HPDE6-E6E7 (cell line): ENCODE measurements around the gene LFNG.
"Not testable (repeated sequence)": the region's sequence is repeated elsewhere in the genome, so short reads cannot be mapped to it uniquely, and the experiment has no call there.

Source experiments
- DNase-seq: peaks from one replicate; pipeline ENCODE4 v3.0.0; 2011; ENCODE audit warnings: missing footprints; ENCODE audit errors: extremely low spot score

The LFNG gene

DNA sequence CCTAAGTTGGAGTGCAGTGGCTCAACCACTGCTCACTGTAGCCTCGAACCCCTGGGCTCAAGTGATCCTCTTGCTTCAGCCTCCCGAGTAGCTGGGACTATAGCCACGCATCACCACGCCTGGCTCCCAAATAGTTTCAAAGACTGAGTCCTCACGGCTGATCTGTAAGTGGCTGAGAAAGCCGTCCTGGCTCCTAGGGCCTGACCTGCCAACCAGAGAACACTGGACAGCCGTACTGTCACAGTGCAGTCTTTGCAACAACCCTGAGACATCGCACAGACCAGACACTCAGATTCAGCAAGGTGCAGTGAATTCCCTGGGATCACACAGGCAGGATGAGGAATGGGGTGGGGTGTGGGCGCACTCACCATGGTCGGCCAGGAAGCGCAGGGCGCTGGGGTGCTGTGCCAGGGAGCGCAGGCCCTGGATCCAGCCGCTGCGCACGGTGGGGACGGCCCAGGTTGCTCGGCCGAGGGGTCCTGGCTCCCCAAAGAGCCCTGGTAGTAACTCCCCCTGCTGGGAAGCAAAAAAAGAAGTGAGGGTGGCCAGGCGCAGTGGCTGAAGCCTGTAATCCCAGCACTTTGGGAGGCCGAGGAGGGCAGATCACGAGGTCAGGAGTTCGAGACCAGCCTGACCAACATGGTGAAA is 25.1 kb downstream of the LFNG start:
- DNase-seq = no peak

DNA sequence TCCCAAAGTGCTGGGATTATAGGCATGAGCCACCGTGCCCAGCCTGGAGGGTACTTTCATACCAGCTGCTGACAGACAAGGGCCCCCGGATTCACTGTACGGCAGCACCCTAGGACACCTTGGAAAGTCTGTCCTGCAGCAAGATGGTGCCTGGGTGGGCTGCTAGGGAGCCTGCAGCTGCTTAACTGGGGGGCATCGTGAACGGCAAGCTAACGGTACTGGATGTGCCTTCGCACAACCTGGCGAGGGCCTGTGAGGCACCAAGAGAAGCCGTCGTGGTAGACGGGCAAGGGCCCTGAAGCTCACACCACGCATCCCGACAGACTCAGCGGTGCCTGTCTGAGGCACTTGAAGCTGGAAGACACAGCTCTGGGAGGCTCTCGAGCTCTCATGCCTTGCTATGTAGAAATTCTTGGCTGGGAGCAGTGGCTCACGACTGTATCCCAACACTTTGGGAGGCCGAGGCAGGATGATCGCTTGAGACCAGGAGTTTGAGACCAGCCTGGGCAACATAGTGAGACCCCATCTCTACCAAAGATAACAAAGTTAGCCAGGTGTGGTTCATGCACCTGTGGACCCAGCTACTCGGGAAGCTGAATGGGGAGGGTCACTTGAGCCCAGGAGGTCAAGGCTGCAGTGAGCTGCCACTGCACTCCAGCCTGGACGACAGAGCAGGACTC is 26.3 kb downstream of the LFNG start:
- no peak for DNase-seq

DNA sequence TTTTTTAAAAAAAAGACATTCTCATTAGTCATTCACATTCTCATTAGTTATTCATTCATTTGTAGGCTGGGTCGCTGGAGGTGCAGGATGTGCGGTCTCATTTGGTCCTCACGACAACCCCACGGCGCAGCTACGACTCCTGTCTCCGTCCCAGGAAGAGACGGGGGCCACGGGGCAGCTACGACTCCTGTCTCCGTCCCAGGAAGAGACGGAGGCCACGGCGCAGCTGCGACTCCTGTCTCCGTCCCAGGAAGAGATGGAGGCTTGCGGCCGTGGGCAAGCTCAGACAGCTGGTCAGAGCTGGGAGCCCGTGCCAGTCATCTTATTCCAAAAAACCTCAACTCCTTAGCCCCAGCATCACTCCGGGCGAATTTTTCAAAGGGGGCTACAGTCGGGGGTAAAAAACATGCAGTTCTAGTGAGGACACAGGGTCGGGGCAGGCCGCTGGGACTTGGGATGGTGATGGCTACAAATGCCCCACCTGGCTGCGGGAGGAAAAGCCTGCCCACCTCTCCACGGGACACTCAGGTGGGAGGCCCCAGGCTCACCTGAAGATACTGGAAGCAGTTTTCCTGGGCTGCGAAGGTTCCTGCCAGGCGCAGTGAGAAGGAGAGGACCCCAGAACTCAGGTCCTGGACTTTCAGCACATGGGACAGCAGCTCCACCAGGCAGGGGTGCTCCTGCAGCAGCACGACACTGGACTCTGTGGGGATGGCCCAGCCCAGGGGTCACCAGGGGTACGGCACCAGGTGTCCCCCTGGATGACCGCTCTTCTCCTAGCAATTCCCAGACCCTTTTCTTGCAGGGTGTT is 27.4 kb downstream of the LFNG start:
- no peak for DNase-seq

DNA sequence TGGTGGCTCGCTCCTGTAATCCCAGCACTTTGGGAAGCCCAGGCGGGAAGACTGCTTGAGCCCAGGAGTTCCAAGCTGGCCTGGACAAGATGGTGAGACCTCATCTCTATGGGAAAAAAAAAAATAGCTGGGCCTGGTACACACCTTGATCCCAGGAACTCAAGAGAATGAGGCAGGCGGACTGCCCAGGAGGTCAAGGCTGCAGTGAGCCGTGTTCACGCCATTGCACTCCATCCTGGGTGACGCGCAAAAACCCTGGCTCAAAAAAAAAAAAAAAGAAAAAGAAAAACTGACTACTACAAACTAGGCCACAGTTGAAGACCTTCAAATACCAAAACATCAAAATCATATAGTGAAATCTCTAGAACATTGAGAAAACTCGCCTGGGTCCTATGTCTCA is 31.8 kb downstream of the LFNG start:
- DNase-seq = no peak

DNA sequence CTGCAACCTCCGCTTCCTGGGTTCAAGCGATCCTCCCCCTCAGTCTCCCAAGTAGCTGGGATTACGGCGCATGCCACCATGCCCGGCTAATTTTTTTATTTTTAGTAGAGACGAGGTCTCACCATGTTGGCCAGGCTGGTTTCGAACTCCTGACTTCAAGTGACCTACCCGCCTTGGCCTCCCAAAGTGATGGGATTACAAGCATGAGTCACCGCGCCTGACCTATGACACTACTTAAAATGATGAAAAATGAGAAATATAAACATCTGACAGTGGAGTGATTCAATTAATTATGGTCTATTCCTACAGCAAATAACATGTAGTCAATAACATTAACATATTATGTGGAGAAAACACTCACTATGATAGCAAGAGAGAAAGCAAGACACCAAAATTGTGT is 33.5 kb downstream of the LFNG start:
- no peak for DNase-seq

DNA sequence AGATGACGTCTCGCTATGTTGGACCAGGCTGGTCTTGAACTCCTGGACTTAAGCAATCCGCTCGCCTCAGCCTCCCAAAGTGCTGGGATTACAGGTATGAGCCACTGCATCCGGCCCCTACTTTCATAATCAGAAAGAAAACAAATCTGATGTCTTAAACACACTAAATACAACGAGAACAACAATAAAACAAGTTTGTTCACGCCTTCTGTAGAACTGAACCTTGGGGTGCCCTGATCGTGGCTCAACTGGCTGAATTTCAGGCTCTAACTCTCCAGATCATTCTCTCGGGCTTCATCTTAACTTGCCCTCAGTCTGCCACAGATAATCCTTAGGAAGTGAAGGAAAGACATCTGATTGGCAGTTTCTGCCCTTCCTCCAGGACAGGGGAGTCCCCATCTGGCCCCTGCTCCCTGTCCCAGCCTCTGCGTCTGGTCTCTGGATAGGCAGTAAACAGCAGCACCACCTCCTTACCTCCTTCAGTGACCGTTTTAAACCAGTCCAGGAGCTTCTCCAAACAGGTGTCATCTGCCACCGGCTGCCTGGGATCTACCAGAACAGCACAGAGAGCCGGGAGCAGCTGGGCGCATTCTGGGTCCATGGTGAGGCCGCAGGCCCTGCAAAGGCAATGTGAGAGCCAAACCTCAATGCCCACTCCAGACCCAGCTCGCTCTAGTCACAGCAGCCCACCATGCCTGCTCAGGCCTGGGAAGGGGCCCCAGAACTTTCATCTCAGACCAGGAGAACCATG is 34.4 kb downstream of the LFNG start:
- DNase-seq = peak; percentile 52

DNA sequence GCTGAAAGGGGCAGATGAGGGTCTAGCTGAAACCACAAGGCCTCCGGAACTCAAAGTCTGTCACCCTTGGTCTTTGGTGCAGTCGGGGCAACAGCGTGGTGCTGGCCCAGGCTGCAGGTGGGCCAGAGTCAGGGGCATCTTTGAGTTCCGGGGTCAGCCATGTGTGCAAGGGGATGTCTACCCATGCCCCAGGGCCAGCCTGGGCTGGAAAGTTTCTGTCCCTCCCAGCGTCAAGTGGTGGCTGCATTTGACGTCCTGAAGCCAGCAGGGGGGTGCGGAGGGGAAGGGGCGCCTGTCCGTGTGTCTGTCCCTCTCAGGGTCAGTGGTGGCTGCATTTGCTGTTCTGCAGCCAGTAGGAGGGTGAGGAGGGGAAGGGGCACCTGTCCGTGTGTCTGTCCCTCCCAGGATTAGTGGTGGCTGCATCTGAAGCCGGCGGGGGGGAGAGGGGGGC is 35.1 kb downstream of the LFNG start:
- no peak for DNase-seq

DNA sequence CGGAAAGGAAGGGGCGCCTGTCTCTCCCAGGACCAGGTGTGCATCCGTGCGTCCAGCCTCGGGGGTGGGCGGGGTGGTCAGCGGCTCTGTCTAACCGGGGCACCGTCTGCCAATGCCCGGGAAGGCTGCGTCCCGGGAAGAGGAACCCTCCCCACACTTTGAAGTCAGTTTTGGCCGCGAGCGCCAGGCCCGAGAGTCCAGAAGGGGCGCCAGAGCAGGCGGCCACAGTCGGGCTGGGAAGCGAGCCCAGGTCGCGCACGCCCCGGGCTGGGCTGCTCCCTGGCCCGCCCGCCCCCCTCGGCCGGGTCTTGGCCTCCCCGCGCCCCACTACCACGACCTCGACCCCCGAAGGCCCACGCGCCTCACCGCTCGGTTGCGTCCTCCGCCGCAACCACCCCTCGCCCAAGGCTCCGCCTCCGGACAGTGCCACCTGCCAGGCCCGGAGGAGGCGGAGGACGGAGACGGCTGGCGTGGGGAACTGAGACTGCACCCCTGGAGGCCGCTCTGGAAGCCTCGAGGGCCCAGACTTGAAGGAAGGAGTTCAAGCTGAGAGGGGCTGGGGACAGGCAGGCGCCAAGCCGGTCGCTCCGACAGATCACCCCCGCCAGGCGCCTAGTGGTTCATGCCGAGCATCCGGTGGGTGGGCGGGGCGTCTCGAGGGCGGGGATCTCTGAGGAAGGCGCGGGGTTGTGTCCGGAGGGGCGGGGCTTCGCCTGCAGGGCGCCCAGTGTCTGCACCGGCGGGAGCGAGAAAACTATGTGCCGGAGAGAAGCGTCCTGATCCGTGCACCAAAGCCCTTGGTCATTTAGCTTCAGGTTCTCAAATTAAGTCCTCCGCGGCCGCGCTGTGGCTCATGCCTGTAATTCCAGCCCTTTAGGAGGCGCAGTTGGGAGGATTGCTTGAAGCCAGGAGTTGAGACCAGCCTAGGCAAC is 35.8 kb downstream of the LFNG start, which contains the start of gene BRAT1:
Gene BRAT1, minus strand, starts transcription at position 404 of the 932 bp plus-strand sequence. CDS start 1,093 bp downstream, outside the sequence.
- peak; percentile 96 for DNase-seq

DNA sequence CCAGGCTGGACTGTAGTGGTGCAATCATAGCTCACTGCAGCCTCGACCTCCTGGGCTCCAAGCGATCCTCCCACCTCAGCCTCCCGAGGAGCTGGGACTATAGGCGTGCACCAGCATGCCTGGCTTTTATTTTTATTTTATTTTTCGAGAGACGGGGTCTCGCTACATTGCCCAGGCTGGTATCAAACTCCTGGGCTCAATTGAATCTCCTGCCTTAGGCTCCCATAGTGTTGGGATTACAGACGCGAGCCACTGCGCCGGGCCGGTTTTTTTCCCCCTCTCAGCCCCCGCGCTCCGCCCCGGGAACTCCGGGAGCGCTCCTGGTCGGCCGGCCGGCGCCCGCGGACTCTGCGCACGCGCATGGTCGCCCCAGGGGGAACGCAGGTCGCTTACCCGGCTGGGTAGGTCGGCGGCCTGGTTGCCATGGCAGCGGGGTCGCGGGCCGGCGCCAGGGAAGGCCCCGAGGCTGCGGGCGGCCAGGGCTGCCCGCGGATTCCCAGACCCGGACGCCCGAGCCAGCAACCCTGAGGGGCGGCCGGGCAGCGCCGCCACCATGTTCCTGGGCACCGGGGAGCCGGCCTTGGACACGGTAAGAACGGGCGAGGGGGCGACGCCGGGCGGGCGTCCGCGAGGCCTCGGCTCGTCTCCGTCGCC is 39.2 kb downstream of the LFNG start, which contains the start of gene IQCE:
Gene IQCE, plus strand, starts transcription at position 351 of the 654 bp plus-strand sequence. Its CDS starts 203 bp downstream, at position 554.
- peak; percentile 74 for DNase-seq

DNA sequence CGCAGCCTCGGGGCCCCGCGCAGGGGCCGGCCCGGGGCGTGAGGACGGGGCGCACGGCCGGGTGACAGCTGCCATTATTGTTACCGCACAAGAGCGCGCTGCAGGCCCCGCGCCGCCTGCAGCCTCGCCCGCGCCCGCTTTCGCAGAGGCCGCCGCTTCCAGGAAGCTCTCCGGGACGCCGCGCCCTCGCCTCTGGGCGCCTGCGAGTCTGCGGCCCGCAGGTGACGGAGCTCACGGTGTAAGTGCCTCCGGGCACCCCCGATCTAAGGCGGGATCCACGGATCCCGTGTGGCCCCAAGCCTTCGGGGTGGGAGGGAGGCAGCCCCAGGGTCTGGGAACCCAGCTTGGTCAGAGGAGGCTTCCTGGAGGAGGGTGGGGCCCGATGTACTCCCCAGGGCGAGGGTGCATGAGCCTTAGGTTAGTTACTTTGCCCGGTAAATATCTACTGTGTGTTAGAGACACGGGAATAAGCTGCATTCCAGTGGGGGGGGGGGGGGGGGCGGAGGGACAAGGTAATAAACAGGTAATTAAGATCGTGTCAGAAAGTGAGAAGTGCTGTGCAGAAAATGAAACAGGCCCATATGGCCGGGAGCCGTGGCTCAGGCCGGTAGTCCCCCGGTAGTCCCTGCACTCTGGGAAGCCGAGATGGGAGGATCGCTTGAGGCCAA is 39.8 kb downstream of the LFNG start:
- peak; percentile 20 for DNase-seq

DNA sequence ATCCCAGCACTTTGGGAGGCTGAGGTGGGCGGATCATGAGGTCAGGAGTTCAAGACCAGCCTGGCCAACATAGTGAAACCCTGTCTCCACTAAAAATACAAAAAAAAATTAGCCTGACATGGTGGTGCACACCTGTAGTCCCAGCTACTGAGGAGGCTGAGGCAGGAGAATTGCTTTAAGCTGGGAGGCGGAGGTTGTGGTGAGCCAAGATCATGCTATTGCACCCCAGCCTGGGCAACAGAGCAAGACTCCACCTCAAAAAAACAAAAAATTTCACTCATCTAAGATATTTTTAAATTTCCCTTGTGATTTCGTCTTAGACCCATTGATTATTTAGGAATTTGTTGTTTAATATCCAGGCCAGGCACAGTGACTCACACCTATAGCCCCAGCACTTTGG is 44.4 kb downstream of the LFNG start:
- not testable (repeated sequence) for DNase-seq

DNA sequence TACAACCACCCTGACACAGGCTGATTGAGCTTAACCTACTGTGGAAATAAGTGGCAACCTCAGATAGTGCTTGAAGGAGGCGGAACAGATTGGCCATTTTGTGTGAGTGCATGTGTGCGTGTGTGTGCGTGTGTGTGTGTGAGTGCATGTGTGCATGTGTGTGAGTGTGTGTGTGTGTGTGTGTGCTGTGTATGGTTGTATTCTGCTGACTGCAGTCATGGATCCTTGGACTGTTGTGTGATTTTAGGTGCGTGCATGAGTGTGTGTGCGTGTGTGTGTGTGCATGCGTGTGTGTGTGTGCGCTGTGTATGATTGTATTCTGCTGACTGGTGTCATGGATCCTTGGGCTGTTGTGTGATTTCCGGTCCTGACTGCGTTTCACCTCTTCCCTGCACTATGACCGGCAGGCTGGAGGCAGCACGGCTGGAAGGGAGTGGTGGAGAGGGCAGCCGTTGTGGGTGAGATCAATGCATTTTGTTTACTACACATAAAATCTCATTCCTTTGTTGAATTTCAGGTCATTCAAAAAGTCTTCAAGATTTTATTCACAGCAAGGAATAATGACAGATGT is 45.5 kb downstream of the LFNG start:
- DNase-seq = no peak

DNA sequence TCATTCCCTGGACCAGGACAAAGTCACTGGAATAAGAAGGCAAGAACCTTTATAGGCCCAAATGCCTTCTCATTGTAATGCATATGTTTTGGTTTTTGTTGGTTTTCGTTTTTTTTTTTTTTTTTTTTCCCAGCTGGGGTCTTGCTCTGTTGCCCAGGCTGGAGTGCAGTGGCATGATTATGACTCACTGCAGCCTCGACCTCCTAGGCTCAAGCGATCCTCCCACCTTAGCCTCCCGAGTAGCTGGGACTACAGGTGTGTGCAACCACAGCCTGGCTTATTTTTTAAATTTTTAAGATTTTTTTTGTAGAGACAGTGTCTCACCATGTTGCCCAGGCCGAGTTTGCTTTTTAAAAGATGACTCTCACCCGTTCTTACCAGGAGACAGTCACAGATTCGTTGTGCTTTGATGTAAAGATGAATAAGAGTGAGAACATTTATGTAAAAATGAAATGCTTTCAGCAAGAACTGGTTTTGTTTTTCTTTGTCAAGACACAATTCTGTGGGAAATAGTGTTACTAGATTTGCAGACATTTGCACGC is 46.8 kb downstream of the LFNG start:
- DNase-seq = no peak

DNA sequence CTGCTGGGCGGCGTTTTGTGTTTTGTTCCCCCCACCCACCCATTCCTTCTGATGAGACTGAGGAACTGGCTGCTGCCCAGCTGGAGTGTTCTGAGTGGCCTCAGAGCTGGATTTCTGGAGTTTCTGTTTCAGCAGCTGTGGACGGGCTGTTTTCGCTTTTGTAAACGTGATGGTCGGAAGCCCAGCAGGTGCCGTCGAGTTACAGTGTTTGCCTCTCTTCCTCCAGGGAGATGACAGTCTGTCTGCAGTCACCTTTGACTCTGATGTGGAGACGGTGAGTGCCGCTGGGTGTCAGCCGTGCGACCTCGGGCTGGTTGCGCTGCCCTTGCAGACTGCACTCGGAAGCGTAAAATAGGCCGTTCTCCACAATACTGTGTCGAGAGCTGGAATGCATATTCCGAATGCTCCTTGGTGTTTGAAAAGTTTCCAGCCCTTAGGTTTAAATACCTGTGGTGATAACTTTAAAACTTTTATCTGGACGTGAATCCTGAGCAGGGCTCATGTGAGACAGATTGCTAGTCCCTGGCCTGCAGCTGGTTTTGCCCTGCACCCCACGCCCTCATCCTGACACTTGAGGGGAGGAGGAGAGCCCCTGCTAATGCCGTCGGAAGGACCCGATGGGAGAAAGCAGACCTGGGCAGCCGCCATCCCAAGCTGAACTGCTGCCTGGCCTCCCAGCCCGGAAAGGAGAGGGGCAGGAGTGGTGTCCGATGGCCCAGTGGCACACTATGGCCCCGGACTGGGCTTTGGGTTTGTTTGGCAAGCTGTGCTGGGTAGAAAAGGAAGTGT is 47.5 kb downstream of the LFNG start:
- DNase-seq = no peak

DNA sequence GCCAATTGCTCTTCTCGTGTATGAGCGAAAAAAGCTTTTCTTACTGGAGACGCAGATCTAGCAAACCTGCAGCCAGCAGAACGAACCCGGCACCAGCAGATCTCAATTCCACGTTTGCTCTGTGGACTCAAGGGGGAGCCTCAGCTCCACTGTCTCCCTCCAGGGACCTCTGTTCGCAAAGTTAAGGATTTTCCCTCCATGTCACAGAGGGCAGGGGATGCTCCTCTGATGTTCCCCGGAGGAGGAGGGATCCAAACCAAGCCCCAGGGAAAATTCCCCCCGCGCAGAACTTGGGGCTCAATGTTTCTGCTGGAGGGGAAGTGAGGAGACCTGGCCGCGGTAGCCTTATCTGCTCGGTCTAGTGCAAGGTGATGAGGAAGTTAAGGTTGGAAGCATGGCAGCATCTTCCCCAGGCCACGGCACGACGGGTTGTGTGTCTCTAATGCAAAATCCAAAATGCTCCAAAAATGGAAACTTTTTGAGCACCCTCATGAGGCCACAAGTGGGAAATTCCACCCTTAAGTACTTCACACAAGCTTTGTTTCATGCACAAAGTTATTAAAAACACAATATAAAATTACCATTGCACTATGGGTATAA is 48.2 kb downstream of the LFNG start:
- DNase-seq = no peak

DNA sequence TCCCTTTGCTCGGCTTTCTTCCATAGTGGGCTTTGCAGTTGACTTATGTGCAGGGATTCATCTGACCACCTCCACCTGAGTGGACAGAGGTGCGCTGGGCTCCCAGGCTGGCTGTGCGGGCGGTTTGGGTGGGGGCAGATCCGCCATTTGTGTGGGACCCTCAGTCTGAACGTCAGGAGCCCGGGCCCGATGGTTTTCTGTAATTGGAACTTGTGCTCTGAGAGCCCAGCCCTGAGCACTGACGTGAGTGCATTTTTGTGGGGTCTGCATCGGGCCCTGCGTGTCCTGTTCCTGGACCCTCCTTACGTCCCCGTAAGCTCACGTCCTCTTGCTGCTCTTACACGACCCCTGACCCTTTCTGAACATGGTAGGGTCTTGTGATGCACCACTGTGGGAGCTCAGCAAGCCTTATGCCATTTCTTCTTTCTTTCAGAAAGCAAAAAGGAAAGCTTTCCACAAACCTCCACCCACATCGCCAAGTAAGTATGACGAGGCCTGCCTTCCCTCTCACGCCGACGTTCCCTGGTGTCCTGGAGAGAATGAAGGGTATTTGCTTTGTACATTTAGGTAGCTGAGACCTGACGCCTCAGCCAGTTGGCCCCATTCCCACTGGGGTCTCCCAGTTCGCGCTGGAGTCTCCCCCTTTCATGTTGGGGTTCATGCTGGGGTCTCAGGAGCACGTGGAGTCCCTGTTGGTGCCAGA is 49.1 kb downstream of the LFNG start:
- no peak for DNase-seq

DNA sequence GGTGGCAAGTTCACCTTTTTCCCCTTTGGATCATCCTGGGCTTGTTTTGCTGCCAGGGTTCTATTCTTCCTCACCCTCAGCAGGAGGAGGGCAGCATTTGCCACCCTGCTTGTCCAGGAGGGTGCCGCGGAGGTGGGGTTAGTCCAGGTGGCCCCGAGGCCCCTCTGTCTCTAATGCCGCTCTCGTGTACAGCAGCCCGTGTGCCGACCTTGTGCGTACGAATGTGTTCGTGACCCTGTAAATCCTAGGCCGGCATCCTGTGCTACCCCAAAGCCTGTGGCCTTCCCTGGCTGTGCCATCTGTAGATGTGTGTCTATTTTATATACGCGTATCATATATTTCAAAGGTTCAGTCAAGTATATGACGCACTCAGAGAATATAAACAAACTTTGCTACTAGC is 49.8 kb downstream of the LFNG start:
- no peak for DNase-seq
